IgD-negative memory B cell (primary cell): ENCODE measurements around the gene TMEM86A. TPM values are rescaled to one million over a fixed set of nuclear protein-coding genes. Genes with fewer than 3 reads are reported as not detected.
"Not testable (repeated sequence)": the region's sequence is repeated elsewhere in the genome, so short reads cannot be mapped to it uniquely, and the experiment has no call there.

Experiments
- H3K27ac Mint-ChIP-seq, 3 donors: one replicate each; pipeline ENCODE4 v1.8.0; 2020 to 2022; ENCODE audit warnings: mild to moderate bottlenecking in 3 of 3, mixed read lengths in 3 of 3, moderate library complexity in 1 of 3
- H3K27me3 Mint-ChIP-seq: one replicate; pipeline ENCODE4 v1.8.0; 2021; ENCODE audit warnings: mixed read lengths
- H3K36me3 Mint-ChIP-seq: one replicate; pipeline ENCODE4 v1.8.0; 2020; ENCODE audit warnings: mild to moderate bottlenecking, mixed read lengths
- H3K4me1 Mint-ChIP-seq, 3 donors: one replicate each; pipeline ENCODE4 v1.8.0; 2020 to 2022; ENCODE audit warnings: mixed read lengths in 3 of 3, mild to moderate bottlenecking in 1 of 3
- H3K4me3 Mint-ChIP-seq, 4 donors: one replicate each; pipeline ENCODE4 v1.8.0; 2020 to 2022; ENCODE audit warnings: mild to moderate bottlenecking in 4 of 4, mixed read lengths in 4 of 4, moderate library complexity in 3 of 4
- H3K9me3 Mint-ChIP-seq, 3 donors: one replicate each; pipeline ENCODE4 v1.8.0; 2020 to 2021; ENCODE audit warnings: mixed read lengths in 3 of 3, mild to moderate bottlenecking in 1 of 3
- polyA plus RNA-seq: library from polyadenylated mRNA; unstranded; fragments of 300-500 nt; fragmentation: Illumina TruSeq; gene quantifications from one replicate; pipeline ENCODE4 v1.2.3, GENCODE V29; 2021

Gene TMEM86A
- polyA plus RNA-seq, 1 donor from 2014 or later = 0.56 TPM

DNA sequence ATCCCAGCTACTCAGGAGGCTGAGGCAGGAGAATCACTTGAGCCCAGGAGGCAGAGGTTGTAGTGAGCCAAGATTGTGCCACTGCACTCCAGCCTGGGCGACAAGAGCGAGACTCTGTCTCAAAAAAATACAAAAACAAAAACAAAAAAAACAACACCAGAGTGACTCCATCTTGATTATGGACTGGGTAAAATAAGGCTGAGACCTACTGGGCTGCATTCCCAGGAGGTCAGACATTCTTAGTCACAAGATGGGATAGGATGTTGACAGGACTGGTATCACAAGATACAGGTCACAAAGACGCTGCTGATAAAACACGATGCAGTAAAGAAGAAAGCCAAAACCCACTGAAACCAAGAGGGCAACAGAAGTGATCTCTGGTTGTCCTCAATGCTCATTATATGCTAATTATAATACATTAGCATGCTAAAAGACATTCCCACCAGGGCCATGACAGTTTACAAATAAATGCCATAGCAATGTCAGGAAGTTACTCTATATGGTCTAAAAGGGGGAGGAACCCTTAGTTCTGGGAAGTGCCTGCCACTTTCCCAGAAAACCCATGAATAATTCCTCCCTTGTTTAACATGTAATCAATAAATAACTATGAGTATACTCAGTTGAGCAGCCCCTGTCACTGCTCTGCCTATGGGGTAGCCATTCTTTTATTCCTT is 7.0 kb upstream of the TMEM86A start:
- H3K4me3 Mint-ChIP-seq, H3K27ac Mint-ChIP-seq, H3K27me3 Mint-ChIP-seq, H3K9me3 Mint-ChIP-seq, H3K36me3 Mint-ChIP-seq, H3K4me1 Mint-ChIP-seq: not testable (repeated sequence)

DNA sequence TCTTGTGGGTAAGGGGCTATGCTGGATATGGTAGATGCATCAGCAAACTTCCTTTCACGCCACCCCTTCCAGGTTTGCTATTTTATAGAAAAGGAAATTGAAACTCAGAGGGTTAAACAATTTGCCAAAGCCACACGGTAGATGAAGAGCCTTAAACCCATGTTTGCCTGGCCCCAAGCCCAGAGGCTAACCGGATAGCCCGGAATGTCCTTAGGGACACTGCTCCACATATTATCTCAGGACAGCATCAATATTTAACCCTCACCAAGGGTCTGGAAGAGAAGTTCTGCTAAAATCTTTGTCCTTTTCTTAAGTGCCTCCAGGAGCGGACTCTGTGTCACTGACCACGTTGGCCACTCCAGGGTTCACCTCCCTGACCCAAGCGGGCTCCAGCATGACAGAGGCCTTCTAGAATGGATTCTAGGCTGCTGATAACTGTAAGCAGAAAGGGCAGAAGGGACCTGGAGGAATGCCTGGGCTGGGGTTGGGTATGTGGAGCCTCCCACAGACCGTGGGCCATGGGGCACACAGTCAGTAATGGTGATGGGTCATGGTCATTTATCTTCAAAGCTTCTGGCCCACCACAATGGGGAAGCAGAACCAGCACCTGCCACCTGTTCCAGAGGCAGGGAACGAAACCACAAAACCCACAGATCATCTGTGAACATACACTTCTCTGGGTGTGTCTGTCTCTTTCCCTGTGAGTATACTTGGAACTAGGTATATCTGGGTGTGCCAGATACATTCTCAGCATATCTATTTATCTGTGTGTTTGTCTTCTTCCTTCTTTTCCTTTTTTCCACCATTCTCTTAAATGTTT is 5.4 kb upstream of the TMEM86A start:
- Mint-ChIP-seq H3K27ac (no peak overlapping the region), H3K27me3 (peaks cover 4% of the 10 kb centered on the region)

DNA sequence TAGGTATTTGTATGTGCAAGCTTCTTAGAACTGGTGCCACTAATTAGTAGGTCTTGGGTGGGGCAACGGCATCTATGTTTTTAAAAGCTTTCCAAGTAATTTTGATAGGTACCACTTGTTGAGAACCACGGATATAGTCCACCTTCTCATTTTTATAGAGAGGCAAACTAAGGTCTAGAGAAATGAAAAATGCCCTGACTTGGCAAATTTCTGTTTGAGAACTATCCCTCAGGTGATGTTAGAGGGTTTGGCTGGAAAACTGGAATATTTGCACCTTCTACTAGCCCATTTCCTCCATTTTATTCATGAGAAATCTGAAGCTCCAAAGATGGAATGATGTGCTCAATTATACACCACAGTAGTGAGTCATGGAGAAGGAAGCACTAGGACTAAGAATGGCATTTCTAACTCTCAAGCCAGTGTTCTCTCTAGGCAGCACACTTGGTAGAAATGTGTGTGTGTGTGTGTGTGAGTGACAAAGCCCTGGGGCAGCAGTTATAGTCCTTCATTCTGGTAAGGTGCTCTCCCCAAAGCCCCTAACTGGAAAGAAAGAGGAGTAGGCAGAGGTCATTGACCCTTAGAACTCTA is 1.8 kb upstream of the TMEM86A start:
- Mint-ChIP-seq H3K27ac (peak overlapping the region in 1 of 3 donors; percentile 73), H3K4me3 (peak overlapping the region in 2 of 4 donors; percentile 1 to 2), H3K9me3 (no peaks in the 10 kb centered on the region), H3K4me1 (peaks cover 0 to 16% (median 14%) of the 10 kb centered on the region in 3 donors), H3K27me3 (peaks cover 8% of the 10 kb centered on the region), H3K36me3 (peaks cover 2% of the 10 kb centered on the region)

More for the DNA sequence above, 5.4 kb upstream of the TMEM86A start:
- Mint-ChIP-seq H3K9me3 (no peaks in the 10 kb centered on the region), H3K4me3 (peak overlapping the region in 1 of 4 donors; percentile 0), H3K4me1 (peaks cover 0 to 8% (median 6%) of the 10 kb centered on the region in 3 donors), H3K36me3 (peaks cover 2% of the 10 kb centered on the region)

DNA sequence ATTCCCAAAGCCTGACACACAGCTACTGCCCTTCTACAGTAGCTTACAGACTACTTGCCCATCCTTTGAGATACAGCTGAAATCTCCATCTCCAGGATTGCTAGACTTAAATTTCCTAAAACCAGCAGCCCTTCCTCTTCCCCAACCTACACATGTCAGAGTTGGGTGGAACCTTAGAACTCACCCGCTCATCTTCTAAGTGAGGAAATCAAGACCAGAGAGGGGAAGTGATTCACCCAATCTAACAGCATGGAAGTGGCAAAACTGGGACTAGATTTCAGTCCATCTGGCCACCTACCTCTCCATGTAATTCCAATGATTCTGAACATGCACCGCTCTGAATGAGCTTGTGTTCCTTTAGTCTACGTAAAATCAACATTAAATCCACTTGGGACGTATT is 1.0 kb upstream of the TMEM86A start:
- H3K4me3 Mint-ChIP-seq = peak overlapping the region in 2 of 4 donors; percentile 1 to 81
- H3K27ac Mint-ChIP-seq = no peak overlapping the region
- H3K27me3 Mint-ChIP-seq = peaks cover 8% of the 10 kb centered on the region

DNA sequence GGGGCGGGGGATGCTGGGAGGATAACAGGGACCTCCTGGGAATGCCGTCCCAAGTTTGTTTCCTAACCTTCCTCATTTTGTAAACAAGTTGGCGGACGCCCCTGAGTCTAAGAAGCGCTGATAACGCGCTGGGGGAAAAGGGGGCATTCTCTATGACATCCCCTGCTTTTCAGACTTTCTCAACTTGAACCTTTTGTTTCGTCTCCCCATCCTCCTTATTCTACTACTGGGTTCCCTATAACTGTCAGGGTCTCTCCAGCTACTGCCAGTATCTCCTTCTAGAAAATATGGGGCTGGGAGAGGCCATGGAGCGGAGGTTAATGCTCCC is 654 bp downstream of the TMEM86A start:
- H3K36me3 Mint-ChIP-seq = no peaks in the 10 kb centered on the region
- H3K4me3 Mint-ChIP-seq = peak overlapping the region; percentile 81 to 91 (median 85)
- no peaks in the 10 kb centered on the region for H3K9me3 Mint-ChIP-seq
- peaks cover 11% of the 10 kb centered on the region for H3K27me3 Mint-ChIP-seq
- peak overlapping the region in 2 of 3 donors; percentile 27 to 41 for H3K27ac Mint-ChIP-seq
- H3K4me1 Mint-ChIP-seq = peaks cover 0 to 13% (median 13%) of the 10 kb centered on the region in 3 donors

More for the DNA sequence above, 1.0 kb upstream of the TMEM86A start:
- peaks cover 2% of the 10 kb centered on the region for H3K36me3 Mint-ChIP-seq
- peaks cover 0 to 16% (median 14%) of the 10 kb centered on the region in 3 donors for H3K4me1 Mint-ChIP-seq
- no peaks in the 10 kb centered on the region for H3K9me3 Mint-ChIP-seq

DNA sequence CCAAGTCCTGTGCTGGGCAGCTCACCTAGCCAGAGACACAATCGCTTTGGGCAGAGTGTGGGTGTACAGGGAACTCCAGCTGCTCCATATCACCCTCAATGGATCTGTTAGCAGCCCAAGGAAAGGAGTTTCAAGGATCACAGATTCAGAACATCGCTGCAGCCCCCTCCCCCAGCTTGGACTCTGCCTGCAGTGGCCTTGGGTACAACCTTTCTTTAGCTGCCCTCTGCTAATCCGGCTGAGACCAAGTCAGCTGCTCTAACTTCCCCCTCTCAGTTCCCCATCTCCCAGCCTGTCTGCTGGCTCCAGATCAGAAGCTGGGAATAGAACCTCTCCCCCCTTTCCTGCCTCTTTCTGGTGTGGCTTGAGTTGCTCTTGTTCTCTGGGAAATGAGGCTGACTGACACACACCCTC is 1.3 kb downstream of the TMEM86A start:
- Mint-ChIP-seq H3K27ac (peak overlapping the region in 1 of 3 donors; percentile 2), H3K4me3 (peak overlapping the region; percentile 81 to 91 (median 85)), H3K9me3 (no peaks in the 10 kb centered on the region), H3K36me3 (peaks cover 1% of the 10 kb centered on the region), H3K27me3 (peaks cover 9% of the 10 kb centered on the region), H3K4me1 (peaks cover 0 to 13% (median 12%) of the 10 kb centered on the region in 3 donors)

DNA sequence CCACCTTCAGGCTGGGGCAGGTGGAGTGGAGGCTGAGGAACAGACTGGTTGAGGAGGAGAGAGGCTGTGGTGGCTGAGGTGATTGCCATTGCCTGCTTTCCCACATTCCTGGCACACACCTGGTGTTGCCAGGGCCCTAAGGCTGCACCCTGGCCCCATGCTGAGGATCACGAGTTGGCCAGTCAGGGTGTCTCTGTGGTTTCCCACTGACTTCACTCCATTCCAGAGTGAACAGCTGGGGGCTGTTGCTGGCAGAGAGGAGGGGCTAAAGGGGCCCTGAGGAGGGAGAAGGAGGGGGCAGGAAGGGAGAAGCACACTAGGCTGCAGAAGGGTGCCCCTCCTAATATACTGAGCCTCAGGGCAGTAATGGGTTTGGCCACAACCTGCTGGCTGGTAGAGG is 1.8 kb downstream of the TMEM86A start:
- peaks cover 3 to 15% (median 15%) of the 10 kb centered on the region in 3 donors for H3K4me1 Mint-ChIP-seq
- peaks cover 12% of the 10 kb centered on the region for H3K27me3 Mint-ChIP-seq
- no peaks in the 10 kb centered on the region for H3K9me3 Mint-ChIP-seq
- H3K27ac Mint-ChIP-seq = peak overlapping the region in 1 of 3 donors; percentile 2
- peaks cover 2% of the 10 kb centered on the region for H3K36me3 Mint-ChIP-seq
- H3K4me3 Mint-ChIP-seq = peak overlapping the region in 2 of 4 donors; percentile 84 to 86

DNA sequence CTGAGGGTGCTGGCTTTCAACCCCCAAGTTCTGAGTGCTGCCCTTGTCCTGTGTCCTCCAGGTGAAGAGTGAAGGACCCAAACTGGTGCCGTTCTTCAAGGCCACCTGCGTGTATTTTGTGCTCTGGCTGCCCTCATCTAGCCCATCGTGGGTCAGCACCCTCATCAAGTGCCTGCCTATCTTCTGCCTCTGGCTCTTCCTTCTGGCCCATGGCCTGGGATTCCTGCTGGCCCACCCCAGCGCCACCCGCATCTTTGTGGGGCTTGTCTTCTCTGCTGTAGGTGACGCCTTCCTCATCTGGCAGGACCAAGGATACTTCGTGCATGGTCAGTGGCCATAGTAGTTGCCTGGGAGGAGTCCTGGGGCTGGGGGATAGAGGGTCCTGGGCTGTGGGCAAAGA is 2.3 kb downstream of the TMEM86A start:
- no peaks in the 10 kb centered on the region for H3K9me3 Mint-ChIP-seq
- H3K4me3 Mint-ChIP-seq = peak overlapping the region in 3 of 4 donors; percentile 26 to 71 (median 65)
- H3K4me1 Mint-ChIP-seq = peaks cover 3 to 17% (median 16%) of the 10 kb centered on the region in 3 donors
- H3K36me3 Mint-ChIP-seq = peaks cover 2% of the 10 kb centered on the region
- H3K27me3 Mint-ChIP-seq = peaks cover 15% of the 10 kb centered on the region
- H3K27ac Mint-ChIP-seq = peak overlapping the region in 1 of 3 donors; percentile 25

DNA sequence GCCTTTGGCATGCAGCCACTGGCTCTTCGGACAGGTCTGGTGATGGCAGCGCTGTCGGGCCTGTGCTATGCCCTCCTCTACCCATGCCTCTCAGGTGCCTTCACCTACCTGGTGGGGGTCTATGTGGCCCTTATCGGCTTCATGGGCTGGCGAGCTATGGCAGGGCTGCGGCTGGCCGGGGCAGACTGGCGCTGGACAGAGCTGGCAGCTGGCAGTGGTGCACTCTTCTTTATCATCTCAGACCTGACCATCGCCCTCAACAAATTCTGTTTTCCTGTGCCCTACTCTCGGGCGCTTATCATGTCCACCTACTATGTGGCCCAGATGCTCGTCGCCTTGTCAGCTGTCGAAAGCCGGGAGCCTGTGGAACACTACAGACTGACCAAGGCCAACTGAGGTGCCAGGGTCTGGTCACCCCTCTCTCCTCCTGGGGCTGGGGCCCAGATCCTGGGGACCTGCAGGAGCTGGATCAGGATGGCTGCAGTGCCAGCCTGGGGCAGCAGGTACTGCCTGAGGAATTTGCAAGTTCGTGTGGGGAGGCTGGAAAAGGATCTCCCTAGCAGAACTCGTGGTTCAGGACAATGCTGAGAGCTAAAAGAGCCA is 3.1 kb downstream of the TMEM86A start:
- peaks cover 5 to 20% (median 19%) of the 10 kb centered on the region in 3 donors for H3K4me1 Mint-ChIP-seq
- H3K27me3 Mint-ChIP-seq = peaks cover 15% of the 10 kb centered on the region
- H3K9me3 Mint-ChIP-seq = no peaks in the 10 kb centered on the region
- H3K27ac Mint-ChIP-seq = no peak overlapping the region
- peaks cover 2% of the 10 kb centered on the region for H3K36me3 Mint-ChIP-seq
- peak overlapping the region in 1 of 4 donors; percentile 71 for H3K4me3 Mint-ChIP-seq

DNA sequence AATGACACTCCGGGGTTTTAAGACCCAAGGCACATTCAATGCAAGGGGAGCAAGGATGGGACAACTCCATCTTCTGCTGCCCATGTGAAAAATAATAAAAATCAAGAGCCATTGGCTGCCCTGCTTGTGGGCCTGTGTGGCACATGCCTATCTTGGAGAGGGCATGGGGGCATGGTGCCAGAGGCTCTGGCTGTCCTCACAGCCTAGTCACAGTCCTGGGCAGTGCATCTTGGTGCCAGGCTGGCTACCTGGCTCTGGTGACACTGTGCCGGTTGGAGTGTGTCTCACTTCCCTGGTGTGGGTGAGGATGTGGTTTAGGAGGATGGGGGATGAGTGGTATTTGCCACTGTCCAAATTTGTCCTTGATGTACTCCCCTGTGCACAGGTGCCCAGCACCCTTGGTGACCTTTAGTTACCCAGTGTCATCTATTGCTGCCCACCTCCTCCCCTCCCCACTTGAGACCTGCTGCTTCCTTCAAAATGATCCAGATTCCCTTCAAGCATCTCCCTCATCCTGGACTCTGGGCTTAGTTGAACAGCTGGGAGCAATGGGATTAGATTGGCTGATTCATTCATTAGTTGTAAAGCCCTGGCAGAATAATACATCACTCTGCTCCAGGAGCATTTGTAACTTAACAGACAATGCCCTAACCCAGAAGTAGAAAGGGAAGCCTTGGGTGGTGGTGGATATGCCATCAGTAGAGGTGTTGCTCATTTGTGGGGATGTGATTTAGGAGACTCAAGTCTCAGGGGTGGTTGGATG is 4.6 kb downstream of the TMEM86A start:
- no peaks in the 10 kb centered on the region for H3K9me3 Mint-ChIP-seq
- peaks cover 15% of the 10 kb centered on the region for H3K27me3 Mint-ChIP-seq
- H3K4me1 Mint-ChIP-seq = peaks cover 14 to 23% (median 17%) of the 10 kb centered on the region in 3 donors
- peaks cover 2% of the 10 kb centered on the region for H3K36me3 Mint-ChIP-seq
- peak overlapping the region in 1 of 4 donors; percentile 85 for H3K4me3 Mint-ChIP-seq
- no peak overlapping the region for H3K27ac Mint-ChIP-seq

DNA sequence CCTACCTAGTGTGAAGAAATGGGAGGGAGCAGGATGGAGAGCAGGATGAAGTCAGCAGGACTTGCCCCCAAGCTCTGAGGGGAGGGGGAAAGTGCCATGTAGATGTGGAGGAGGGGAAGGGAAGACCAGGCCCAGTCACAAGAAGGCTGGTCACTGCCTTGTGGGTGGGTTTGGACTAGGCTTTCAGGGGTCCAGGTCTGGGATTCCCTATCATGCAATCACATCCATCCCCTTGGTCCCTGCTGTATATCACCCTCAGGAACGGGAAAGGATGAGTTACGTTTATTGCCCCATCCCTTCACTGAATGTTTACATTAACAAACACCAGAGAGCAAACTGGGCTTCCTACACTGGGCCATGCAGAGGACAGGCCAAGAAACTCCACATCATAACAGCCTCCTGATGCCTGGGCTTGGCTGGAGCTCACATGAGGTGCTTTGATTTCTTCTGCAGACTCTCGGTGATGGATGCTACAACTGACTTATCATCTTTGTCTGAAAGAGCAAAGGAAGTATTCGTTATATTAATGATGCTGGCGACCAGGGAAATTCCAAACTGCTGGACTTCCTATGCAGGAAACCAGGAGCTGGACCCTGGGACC is 5.6 kb downstream of the TMEM86A start:
- Mint-ChIP-seq H3K27me3 (peaks cover 15% of the 10 kb centered on the region), H3K27ac (no peak overlapping the region)

DNA sequence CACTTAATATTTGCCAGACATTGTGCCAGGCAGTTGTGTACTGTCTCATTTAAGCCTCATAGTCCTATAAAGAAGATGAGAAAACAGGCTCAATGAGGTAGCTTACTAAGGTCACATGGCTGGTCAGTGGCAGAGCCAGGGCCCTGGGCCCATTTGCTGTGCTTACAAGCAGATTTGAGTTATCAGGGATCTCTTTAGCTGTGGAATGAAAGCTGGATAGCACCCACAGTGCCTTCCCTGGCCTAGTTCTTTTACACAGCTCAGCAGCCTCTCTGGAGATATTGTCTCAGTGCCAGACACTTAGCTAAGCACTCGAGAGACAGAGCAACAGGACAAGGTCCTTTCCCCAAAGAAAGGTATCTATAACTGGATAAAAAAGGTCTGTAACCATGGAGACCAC is 6.1 kb downstream of the TMEM86A start:
- H3K9me3 Mint-ChIP-seq = no peaks in the 10 kb centered on the region
- peak overlapping the region in 3 of 4 donors; percentile 79 to 97 (median 85) for H3K4me3 Mint-ChIP-seq
- H3K36me3 Mint-ChIP-seq = peaks cover 2% of the 10 kb centered on the region
- peaks cover 11% of the 10 kb centered on the region for H3K27me3 Mint-ChIP-seq
- H3K27ac Mint-ChIP-seq = no peak overlapping the region
- H3K4me1 Mint-ChIP-seq = peaks cover 11 to 16% (median 14%) of the 10 kb centered on the region in 3 donors

More for the DNA sequence above, 5.6 kb downstream of the TMEM86A start:
- Mint-ChIP-seq H3K9me3 (no peaks in the 10 kb centered on the region), H3K4me3 (peak overlapping the region in 2 of 4 donors; percentile 12 to 85), H3K4me1 (peaks cover 14 to 20% (median 16%) of the 10 kb centered on the region in 3 donors), H3K36me3 (peaks cover 2% of the 10 kb centered on the region)

DNA sequence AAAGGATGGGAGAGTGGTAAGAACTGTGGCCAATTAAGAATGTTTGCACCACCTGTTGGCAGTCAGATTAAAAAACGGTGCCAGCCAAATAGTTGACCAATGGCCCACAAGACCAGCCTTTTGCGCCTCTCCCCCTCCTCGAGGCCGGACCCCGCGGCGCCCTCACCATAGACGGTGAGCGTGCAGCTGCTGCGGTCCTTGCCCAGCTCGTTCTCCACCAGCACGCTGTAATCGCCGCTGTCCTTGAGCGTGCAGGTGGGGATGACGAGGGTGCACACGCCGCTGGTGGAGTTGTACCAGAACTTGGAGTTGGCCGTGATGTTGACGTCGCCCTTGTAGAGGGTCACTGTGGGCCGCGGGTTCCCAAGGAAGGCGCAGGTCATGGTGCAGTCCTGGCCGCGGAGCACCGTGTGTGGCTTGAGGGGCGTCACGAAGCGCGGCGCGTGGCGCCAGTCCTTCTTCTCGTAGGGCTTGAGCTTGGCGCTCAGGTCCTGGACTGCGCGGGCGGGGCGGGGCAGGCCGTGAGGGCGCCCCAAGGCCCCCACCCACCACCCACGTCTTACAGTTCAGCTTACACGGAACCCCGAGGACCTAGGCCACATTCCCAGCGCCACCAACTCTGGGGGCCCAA is 7.2 kb downstream of the TMEM86A start:
- H3K27me3 Mint-ChIP-seq = peaks cover 11% of the 10 kb centered on the region
- H3K27ac Mint-ChIP-seq = peak overlapping the region in 2 of 3 donors; percentile 33 to 73
- H3K9me3 Mint-ChIP-seq = no peaks in the 10 kb centered on the region
- H3K4me3 Mint-ChIP-seq = peak overlapping the region; percentile 79 to 97 (median 86)
- peaks cover 2% of the 10 kb centered on the region for H3K36me3 Mint-ChIP-seq
- peaks cover 11 to 14% (median 13%) of the 10 kb centered on the region in 3 donors for H3K4me1 Mint-ChIP-seq
